ENCODE measurements around the gene PMM2.

Gene PMM2

GRCh38 chr16:8887952-8888560, 90.4 kb downstream of the PMM2 start:
- no peak for DNase-seq (ENCODE audit: low read depth)

GRCh38 chr16:8888951-8889892, 91.6 kb downstream of the PMM2 start:
- no peak for DNase-seq (ENCODE audit: low read depth)

- no peak for DNase-seq (ENCODE audit: low read depth)
Observed at GRCh38 chr16:8889893-8890548, 92.4 kb downstream of the PMM2 start.

GRCh38 chr16:8890549-8890921, 92.9 kb downstream of the PMM2 start:
- no peak for DNase-seq (ENCODE audit: low read depth)

- DNase-seq (ENCODE audit: low read depth) = no peak
Observed at GRCh38 chr16:8892101-8892575, 94.5 kb downstream of the PMM2 start.

GRCh38 chr16:8893426-8893825, 95.8 kb downstream of the PMM2 start:
- no peak for DNase-seq (ENCODE audit: low read depth)

GRCh38 chr16:8893976-8894690, 96.5 kb downstream of the PMM2 start:
- DNase-seq (ENCODE audit: low read depth) = no peak

- no peak for DNase-seq (ENCODE audit: low read depth)
Observed at GRCh38 chr16:8894736-8895334, 97.2 kb downstream of the PMM2 start.

GRCh38 chr16:8898660-8899318, 101.2 kb downstream of the PMM2 start:
- no peak for DNase-seq (ENCODE audit: low read depth)

Measured in T-helper 22 cell (primary cell).